Smooth muscle cell (in vitro differentiated cells): ENCODE results near the gene CIROP. TPM values are rescaled to one million over a fixed set of nuclear protein-coding genes. Genes with fewer than 3 reads are reported as not detected.

Experiments
- DNase-seq: peaks from one replicate; lab custom pipeline; 2025; ENCODE audit not compliant: unreplicated experiment; lab: John Stamatoyannopoulos, UW
- H2AFZ ChIP-seq: fragments of 200-600 bp; sonication (generic); 2 replicates; pipeline ENCODE4 v1.6.0; 2016; ENCODE audit warnings: antibody characterized with exemption, low read depth, mild to moderate bottlenecking
- H3F3A ChIP-seq: fragments of 200-600 bp; sonication (generic); 2 replicates; pipeline ENCODE4 v1.6.0; 2017; ENCODE audit warnings: antibody characterized with exemption, low read depth
- H3K27ac ChIP-seq: fragments of 200-600 bp; sonication (generic); 2 replicates; pipeline ENCODE4 v1.5.1; 2016; ENCODE audit warnings: low read depth, mild to moderate bottlenecking
- H3K27me3 ChIP-seq: fragments of 200-600 bp; sonication (generic); 2 replicates; pipeline ENCODE4 v1.6.1; 2016; ENCODE audit warnings: low read depth, mild to moderate bottlenecking
- H3K36me3 ChIP-seq: fragments of 200-600 bp; sonication (generic); 2 replicates; pipeline ENCODE4 v1.5.1; 2016; ENCODE audit warnings: low read depth
- H3K4me1 ChIP-seq: fragments of 200-600 bp; sonication (generic); 2 replicates; pipeline ENCODE4 v1.5.1; 2016; ENCODE audit warnings: low read depth
- H3K4me2 ChIP-seq: fragments of 200-600 bp; sonication (generic); 2 replicates; pipeline ENCODE4 v1.6.0; 2016; ENCODE audit warnings: mild to moderate bottlenecking
- H3K4me3 ChIP-seq: fragments of 200-600 bp; sonication (generic); 2 replicates; pipeline ENCODE4 v1.5.1; 2016; ENCODE audit warnings: mild to moderate bottlenecking
- H3K79me2 ChIP-seq: fragments of 200-600 bp; sonication (generic); 2 replicates; pipeline ENCODE4 v1.6.0; 2016; ENCODE audit warnings: low read depth, mild to moderate bottlenecking
- H3K9ac ChIP-seq: fragments of 200-600 bp; sonication (generic); 2 replicates; pipeline ENCODE4 v1.6.0; 2016; ENCODE audit warnings: low read depth
- H3K9me3 ChIP-seq: fragments of 200-600 bp; sonication (generic); replicated peaks from 2 replicates; pipeline ENCODE4 v1.5.1; 2016; ENCODE audit warnings: low read depth
- H4K20me1 ChIP-seq: fragments of 200-600 bp; sonication (generic); 2 replicates; pipeline ENCODE4 v1.6.0; 2016; ENCODE audit warnings: low read depth
- CTCF ChIP-seq: fragments of 200-600 bp; sonication (generic); IDR thresholded peaks from 2 replicates; pipeline ENCODE4 v1.5.1; 2017; ENCODE audit warnings: borderline replicate concordance, mild to moderate bottlenecking, antibody characterized with exemption; ENCODE audit not compliant: insufficient read depth, poor library complexity, severe bottlenecking
- WGBS: methylation state at CpG from one replicate; pipeline ENCODE4 v1.1.7; 2016; ENCODE audit warnings: low lambda C conversion rate; 5-methylcytosine and 5-hydroxymethylcytosine counted together
- polyA plus RNA-seq: library from polyadenylated mRNA; unstranded; fragments of >200 nt; fragmentation: Nextera tagmentation; extraction: Ambion mirVana; gene quantifications from 2 replicates; pipeline ENCODE4 v1.2.1, GENCODE V29; 2016
- total RNA-seq: library from RNA; depleted of rRNA; stranded (reverse); fragments of >200 nt; gene quantifications from 2 replicates; pipeline ENCODE4 v1.2.3, GENCODE V29; 2014

Gene CIROP
- total and polyA plus RNA-seq, 2 experiments from 2014 or later: not detected

GRCh38 chr14:23058654-23059504 lies 45.9 kb downstream of the CIROP start:
- no peaks in the 10 kb centered on the region for H3K79me2 ChIP-seq
- H3K27me3 ChIP-seq: no peaks in the 10 kb centered on the region
- H3K4me1 ChIP-seq: peaks cover 5% of the 10 kb centered on the region
- no peak overlapping the region for H3K9ac ChIP-seq
- no peak overlapping the region for H2AFZ ChIP-seq
- no peak overlapping the region for H3K4me3 ChIP-seq
- no peak for TF ChIP-seq CTCF
- H3K4me2 ChIP-seq: no peak overlapping the region
- H3K9me3 ChIP-seq: no peaks in the 10 kb centered on the region
- no peaks in the 10 kb centered on the region for H3K36me3 ChIP-seq
- no peak overlapping the region for H3K27ac ChIP-seq
- 96% methylated on average over 21 of the region's 32 CpGs for WGBS
- DNase-seq: no peak
- peaks cover 47% of the 10 kb centered on the region for H3F3A ChIP-seq
- peaks cover 14% of the 10 kb centered on the region for H4K20me1 ChIP-seq

- Histone ChIP-seq H3F3A (peaks cover 38% of the 10 kb centered on the region), H3K79me2 (no peaks in the 10 kb centered on the region), H3K9me3 (no peaks in the 10 kb centered on the region), H3K4me1 (peaks cover 5% of the 10 kb centered on the region), H3K36me3 (no peaks in the 10 kb centered on the region), H3K27me3 (no peaks in the 10 kb centered on the region), H4K20me1 (peaks cover 7% of the 10 kb centered on the region), H2AFZ (no peak overlapping the region), H3K4me3 (peak overlapping the region; percentile 82), H3K9ac (peak overlapping the region; percentile 16), H3K4me2 (peak overlapping the region; percentile 100), H3K27ac (no peak overlapping the region)
- TF ChIP-seq CTCF: peak; percentile 89
- 2% methylated on average over 49 of the region's 51 CpGs for WGBS
- no peak for DNase-seq
Observed at GRCh38 chr14:23057757-23058653, 46.8 kb downstream of the CIROP start.

- Histone ChIP-seq H3K9ac (peak within 1 kb of the TSS; percentile 60), H3K4me2 (peak within 1 kb of the TSS; percentile 100), H4K20me1 (peaks cover under 1% of the 10 kb centered on the region), H3K4me3 (peak within 1 kb of the TSS; percentile 82), H3F3A (peaks cover 30% of the 10 kb centered on the region), H3K9me3 (no peaks in the 10 kb centered on the region), H3K4me1 (peaks cover 5% of the 10 kb centered on the region), H3K27ac (no peak within 1 kb of the TSS), H2AFZ (no peak within 1 kb of the TSS), H3K79me2 (no peaks in the 10 kb centered on the region), H3K36me3 (no peaks in the 10 kb centered on the region), H3K27me3 (no peaks in the 10 kb centered on the region)
- DNase-seq: no peak
- WGBS: 3% methylated on average over 19 of the region's 73 CpGs
- TF ChIP-seq CTCF: peak; percentile 4
Observed at GRCh38 chr14:23056956-23057756, 47.6 kb downstream of the CIROP start, which contains the start of gene CDH24. Gene CDH24, minus strand, starts transcription at chr14:23057520. Its CDS starts 1,787 bp downstream, at chr14:23055733.
